Duodenal mucosa (tissue), 2 donors: ENCODE results near the gene RAPGEF5.

Source experiments
- H3K27ac ChIP-seq: one replicate; pipeline ENCODE4 v1.7.0; 2013; ENCODE audit warnings: low read depth, low read length
- H3K27me3 ChIP-seq, 2 donors: one replicate each; pipeline ENCODE4 v1.7.0; 2013; ENCODE audit warnings: low read length in 2 of 2, control low read depth in 1 of 2; ENCODE audit not compliant: insufficient read depth in 2 of 2, control insufficient read depth in 1 of 2
- H3K36me3 ChIP-seq, 2 donors: one replicate each; pipeline ENCODE4 v1.7.0; 2013; ENCODE audit warnings: low read length in 2 of 2, control low read depth in 1 of 2; ENCODE audit not compliant: insufficient read depth in 2 of 2, control insufficient read depth in 1 of 2
- H3K4me1 ChIP-seq, 2 donors: one replicate each; pipeline ENCODE4 v1.7.0; 2013; ENCODE audit warnings: low read length in 2 of 2, control low read depth in 1 of 2; ENCODE audit not compliant: insufficient read depth in 2 of 2, control insufficient read depth in 1 of 2
- H3K4me3 ChIP-seq, 2 donors: one replicate each; pipeline ENCODE4 v1.7.0; 2013; ENCODE audit warnings: low read length in 2 of 2, low read depth in 1 of 2
- H3K9ac ChIP-seq, 2 donors: one replicate each; pipeline ENCODE4 v1.7.0; 2013; ENCODE audit warnings: low read length in 2 of 2, low read depth in 1 of 2
- H3K9me3 ChIP-seq, 2 donors: one replicate each; pipeline ENCODE4 v1.7.0; 2013; ENCODE audit warnings: low read length in 2 of 2, control low read depth in 1 of 2; ENCODE audit not compliant: control insufficient read depth in 1 of 2

Gene RAPGEF5

GRCh38 chr7:22124941-22125340 is 232.0 kb downstream of the RAPGEF5 start:
- Histone ChIP-seq H3K27me3 (no peaks in the 10 kb centered on the region), H3K27ac (no peak overlapping the region), H3K4me3 (no peak overlapping the region), H3K36me3 (peaks cover 25 to 60% of the 10 kb centered on the region in 2 donors), H3K9me3 (no peaks in the 10 kb centered on the region), H3K9ac (no peak overlapping the region), H3K4me1 (no peaks in the 10 kb centered on the region)

DNA sequence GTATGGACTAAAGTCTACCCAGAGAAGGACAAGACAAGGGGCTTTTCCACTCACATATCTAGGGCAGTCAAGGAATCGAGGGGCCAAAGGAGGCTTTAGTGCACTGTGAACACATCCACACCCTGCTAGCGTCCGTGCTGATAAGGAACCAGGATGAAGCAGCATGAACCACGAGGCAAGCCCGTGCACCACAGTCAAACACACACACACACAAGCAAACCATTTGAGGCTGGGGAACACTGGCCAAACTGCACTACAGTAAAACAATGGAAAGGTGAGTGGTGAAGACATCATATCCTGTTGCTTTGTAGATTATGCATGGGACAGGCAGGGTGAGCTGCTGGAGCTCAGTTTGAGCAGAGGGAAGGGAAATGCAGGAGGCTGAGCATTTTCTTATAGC is 233.8 kb downstream of the RAPGEF5 start:
- Histone ChIP-seq H3K4me1 (no peaks in the 10 kb centered on the region), H3K9ac (no peak overlapping the region), H3K4me3 (no peak overlapping the region), H3K36me3 (peaks cover 15 to 50% of the 10 kb centered on the region in 2 donors), H3K27me3 (no peaks in the 10 kb centered on the region), H3K27ac (no peak overlapping the region), H3K9me3 (no peaks in the 10 kb centered on the region)

GRCh38 chr7:22121702-22122474 is 235.1 kb downstream of the RAPGEF5 start:
- H3K4me3 ChIP-seq = no peak overlapping the region
- no peaks in the 10 kb centered on the region for H3K9me3 ChIP-seq
- H3K9ac ChIP-seq = no peak overlapping the region
- H3K36me3 ChIP-seq = peaks cover 15 to 46% of the 10 kb centered on the region in 2 donors
- no peaks in the 10 kb centered on the region for H3K4me1 ChIP-seq
- no peaks in the 10 kb centered on the region for H3K27me3 ChIP-seq
- no peak overlapping the region for H3K27ac ChIP-seq

DNA sequence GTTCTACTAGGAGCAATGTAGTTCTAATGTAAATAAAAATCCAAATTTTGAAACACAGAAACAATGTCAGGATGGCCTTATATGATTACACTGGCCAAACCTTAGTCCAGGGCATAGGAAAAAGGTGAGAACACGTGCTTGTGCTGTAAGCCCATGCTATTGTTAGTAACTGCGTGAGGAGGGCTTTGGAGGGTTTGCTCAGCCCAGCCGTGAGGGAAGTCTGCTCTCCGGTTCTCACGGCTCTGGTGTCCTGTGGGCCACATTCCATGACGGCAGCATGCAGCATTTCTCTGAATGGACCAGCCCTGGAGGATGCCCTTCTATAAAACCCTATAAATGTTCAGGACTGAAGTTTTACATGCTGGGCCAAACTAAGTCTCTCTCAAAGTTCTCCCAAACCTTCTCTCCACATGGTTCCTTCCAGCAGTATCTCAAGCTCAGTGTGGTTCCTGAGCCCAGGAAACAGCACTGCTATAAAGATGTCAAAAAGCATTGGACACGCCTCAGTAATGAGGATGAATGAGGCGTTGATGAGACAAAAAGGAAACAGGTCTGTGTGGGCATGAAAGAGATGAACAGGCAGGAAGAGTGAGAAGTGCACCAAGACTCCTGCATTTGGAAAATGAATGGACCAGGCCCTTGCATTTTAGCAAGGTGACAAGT is 236.4 kb downstream of the RAPGEF5 start:
- H3K27me3 ChIP-seq = no peaks in the 10 kb centered on the region
- no peak overlapping the region for H3K27ac ChIP-seq
- H3K9ac ChIP-seq = no peak overlapping the region
- H3K4me3 ChIP-seq = no peak overlapping the region
- H3K9me3 ChIP-seq = no peaks in the 10 kb centered on the region
- peaks cover 11 to 46% of the 10 kb centered on the region in 2 donors for H3K36me3 ChIP-seq
- H3K4me1 ChIP-seq = no peaks in the 10 kb centered on the region

DNA sequence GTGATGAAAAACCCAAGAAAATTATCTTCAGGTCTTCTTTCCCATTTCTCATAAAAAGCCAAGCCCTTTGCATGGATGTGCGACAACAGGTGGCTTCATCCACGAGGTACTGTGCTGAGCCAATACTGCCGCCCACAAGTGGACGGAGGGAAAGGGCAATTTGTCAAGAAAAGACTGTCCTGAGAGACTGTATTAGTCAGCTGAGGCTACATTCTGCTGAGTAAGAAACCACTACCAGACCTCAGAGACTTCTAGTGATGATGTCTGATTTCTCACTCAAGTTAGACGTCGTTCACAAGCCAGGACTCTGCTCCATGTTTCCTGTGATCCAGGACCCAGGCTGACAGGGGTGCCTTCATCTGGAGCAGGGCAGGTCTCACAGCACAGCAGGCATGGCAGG is 239.7 kb downstream of the RAPGEF5 start:
- no peak overlapping the region for H3K4me3 ChIP-seq
- H3K9ac ChIP-seq = no peak overlapping the region
- no peak overlapping the region for H3K27ac ChIP-seq
- peaks cover 10 to 27% of the 10 kb centered on the region in 2 donors for H3K36me3 ChIP-seq
- H3K9me3 ChIP-seq = no peaks in the 10 kb centered on the region
- H3K27me3 ChIP-seq = no peaks in the 10 kb centered on the region
- H3K4me1 ChIP-seq = no peaks in the 10 kb centered on the region

- Histone ChIP-seq H3K4me1 (no peaks in the 10 kb centered on the region), H3K9ac (no peak overlapping the region), H3K9me3 (no peaks in the 10 kb centered on the region), H3K4me3 (no peak overlapping the region), H3K27me3 (no peaks in the 10 kb centered on the region), H3K27ac (no peak overlapping the region), H3K36me3 (peaks cover 6 to 21% of the 10 kb centered on the region in 2 donors)
These were observed 240.4 kb downstream of the RAPGEF5 start for GRCh38 chr7:22116451-22117030.

- H3K36me3 ChIP-seq = peaks cover 3 to 13% of the 10 kb centered on the region in 2 donors
- H3K4me1 ChIP-seq = no peaks in the 10 kb centered on the region
- H3K27ac ChIP-seq = no peak overlapping the region
- H3K27me3 ChIP-seq = no peaks in the 10 kb centered on the region
- H3K9me3 ChIP-seq = no peaks in the 10 kb centered on the region
- H3K4me3 ChIP-seq = no peak overlapping the region
- H3K9ac ChIP-seq = no peak overlapping the region
These were observed 241.3 kb downstream of the RAPGEF5 start for GRCh38 chr7:22115689-22116088.

GRCh38 chr7:22114440-22114981 is 242.4 kb downstream of the RAPGEF5 start:
- Histone ChIP-seq H3K4me1 (no peaks in the 10 kb centered on the region), H3K9ac (no peak overlapping the region), H3K4me3 (no peak overlapping the region), H3K36me3 (peaks cover 0 to 5% of the 10 kb centered on the region in 2 donors), H3K27me3 (no peaks in the 10 kb centered on the region), H3K27ac (no peak overlapping the region), H3K9me3 (no peaks in the 10 kb centered on the region)

GRCh38 chr7:22113041-22113440 is 243.9 kb downstream of the RAPGEF5 start:
- Histone ChIP-seq H3K9me3 (no peaks in the 10 kb centered on the region), H3K4me1 (no peaks in the 10 kb centered on the region), H3K4me3 (no peak overlapping the region), H3K27ac (no peak overlapping the region), H3K27me3 (no peaks in the 10 kb centered on the region), H3K9ac (no peak overlapping the region), H3K36me3 (peaks cover 0 to 5% of the 10 kb centered on the region in 2 donors)

DNA sequence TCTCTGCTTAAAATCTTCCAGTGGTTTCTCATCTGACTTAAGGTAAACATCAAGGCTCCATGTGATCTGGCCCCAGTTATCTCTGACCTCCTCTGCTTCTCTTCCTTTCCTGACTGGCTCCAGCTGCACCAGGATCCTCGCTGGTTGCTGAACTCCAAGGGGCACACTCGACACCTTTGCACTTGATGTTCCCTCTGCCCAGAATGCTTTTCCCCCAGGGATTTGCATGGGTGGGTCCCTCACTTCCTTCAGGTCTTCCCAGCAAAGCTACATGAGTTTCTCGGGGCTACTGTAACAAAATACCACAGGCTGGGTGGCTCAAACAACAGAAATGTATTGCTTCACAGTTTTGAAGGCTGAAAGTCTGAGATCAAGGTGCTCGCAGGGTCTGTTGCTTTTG is 245.3 kb downstream of the RAPGEF5 start:
- no peaks in the 10 kb centered on the region for H3K4me1 ChIP-seq
- H3K27me3 ChIP-seq = no peaks in the 10 kb centered on the region
- H3K9ac ChIP-seq = no peak overlapping the region
- H3K4me3 ChIP-seq = no peak overlapping the region
- no peak overlapping the region for H3K27ac ChIP-seq
- no peaks in the 10 kb centered on the region for H3K9me3 ChIP-seq
- H3K36me3 ChIP-seq = peaks cover 0 to 3% of the 10 kb centered on the region in 2 donors
